SH-SY5Y (cell line): ENCODE results near the gene ITFG2.

ENCODE experiments used
- GATA2 ChIP-seq: IDR thresholded peaks from 2 replicates; pipeline ENCODE4 v1.6.1; 2011; ENCODE audit warnings: mild to moderate bottlenecking, low read depth, low read length
- GATA3 ChIP-seq: IDR thresholded peaks from 2 replicates; pipeline ENCODE4 v1.6.1; 2011; ENCODE audit warnings: low read depth, mild to moderate bottlenecking, low read length, moderate library complexity

The ITFG2 gene

DNA sequence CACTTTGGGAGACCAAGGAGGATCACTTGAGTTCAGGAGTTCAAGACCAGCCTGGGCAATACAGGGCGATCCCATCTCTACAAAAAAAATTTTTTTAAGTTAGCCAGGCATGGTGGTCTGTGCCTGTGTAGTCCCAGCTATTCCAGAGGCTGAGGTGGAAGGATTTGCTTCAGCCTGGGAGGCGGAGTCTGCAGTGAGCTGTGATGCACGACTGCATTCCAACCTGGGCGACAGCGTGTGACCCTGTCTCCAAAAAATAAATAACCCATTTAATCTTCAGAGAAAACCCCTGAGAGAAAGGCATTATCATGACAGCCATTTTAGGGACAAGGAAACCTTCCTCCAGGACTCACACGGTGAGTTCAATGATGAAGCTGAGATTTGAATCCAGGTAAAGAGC is 21.4 kb upstream of the ITFG2 start:
- TF ChIP-seq GATA3 = no peak
- TF ChIP-seq GATA2 = no peak

DNA sequence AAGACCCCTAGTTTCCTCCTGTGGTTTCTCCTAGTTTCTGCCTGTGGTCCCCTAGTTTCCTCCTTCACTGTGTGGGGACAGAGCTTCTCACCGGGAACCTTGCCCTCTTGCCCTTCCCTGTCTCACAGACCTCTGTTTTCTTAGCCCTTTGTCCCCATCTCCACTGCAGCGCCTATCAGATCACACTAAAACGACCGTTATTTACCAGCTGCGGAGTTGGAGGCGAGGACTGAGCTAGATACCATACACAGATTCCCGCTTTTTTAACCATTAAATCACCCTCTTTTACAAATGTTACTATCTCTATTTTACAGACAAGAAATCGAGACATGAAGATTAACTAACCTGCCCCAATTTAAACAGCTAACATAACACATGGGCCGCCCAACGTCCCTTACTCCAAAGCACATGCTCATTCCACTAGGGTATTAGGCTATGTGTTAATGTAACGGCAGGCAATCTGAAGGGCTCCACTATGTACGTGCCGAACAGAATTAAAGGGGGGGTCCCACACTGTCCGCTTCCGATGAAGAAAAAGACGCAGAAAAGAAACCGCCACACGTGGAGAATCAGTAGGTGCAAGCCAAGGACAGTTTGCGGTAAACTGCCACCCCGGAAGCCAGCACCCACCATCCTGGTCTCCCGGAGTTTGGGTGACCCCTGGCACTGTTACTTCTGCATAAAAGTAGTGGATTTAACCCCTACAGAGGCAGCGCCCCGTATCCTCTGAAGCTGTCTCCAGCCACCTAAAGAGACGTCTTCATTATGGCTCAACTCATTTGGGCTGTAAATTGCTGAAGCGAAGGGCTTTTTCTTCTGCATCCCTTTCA is 19.6 kb upstream of the ITFG2 start:
- no peak for TF ChIP-seq GATA3
- no peak for TF ChIP-seq GATA2

DNA sequence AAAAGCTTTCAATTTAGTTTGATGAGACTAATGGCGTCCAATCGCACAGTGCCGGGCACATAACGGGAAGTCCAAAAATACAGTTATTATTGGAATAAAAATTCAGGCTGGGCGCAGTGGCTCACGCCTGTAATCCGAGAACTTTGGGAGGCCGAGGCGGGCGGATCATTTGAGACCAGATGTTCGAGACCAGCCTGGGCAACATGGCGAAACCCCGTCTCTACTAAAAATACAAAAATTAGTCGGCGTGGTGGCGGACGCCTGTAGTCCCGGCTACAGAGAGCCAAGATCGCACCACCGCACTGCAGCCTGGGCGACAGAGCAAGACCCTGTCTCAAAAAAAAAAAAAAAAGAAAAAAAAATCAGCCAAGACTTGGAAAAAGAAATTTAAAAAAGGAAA is 18.9 kb upstream of the ITFG2 start:
- TF ChIP-seq GATA3 = no peak
- no peak for TF ChIP-seq GATA2

DNA sequence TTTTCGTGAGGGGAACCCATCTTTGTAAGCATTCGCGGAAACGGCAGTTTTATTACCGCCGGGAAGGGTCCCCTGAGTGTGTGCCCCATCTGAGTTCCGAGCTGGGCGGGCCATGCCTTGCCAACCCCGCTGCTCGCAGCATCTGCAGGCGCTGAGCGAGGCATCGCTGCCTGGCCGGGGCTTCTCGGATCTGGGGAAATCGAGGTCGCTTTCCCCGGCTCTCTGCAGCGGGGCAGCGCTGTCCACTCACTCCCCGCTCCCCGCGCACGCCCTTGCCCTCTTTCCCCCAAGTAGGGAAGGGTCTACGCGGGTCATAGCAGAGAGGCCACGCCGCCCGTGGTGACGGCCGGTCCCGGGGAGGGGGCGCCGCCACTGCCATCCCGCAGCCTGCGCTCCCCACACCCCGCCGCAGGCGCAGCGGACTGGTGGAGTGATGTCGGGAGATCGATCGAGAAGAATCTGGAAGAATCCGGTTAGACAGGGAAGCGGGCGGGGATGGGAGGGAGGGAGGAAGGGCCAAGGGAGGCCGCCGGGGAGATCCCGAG is 18.2 kb upstream of the ITFG2 start:
- TF ChIP-seq GATA2 (no peak), GATA3 (no peak)

DNA sequence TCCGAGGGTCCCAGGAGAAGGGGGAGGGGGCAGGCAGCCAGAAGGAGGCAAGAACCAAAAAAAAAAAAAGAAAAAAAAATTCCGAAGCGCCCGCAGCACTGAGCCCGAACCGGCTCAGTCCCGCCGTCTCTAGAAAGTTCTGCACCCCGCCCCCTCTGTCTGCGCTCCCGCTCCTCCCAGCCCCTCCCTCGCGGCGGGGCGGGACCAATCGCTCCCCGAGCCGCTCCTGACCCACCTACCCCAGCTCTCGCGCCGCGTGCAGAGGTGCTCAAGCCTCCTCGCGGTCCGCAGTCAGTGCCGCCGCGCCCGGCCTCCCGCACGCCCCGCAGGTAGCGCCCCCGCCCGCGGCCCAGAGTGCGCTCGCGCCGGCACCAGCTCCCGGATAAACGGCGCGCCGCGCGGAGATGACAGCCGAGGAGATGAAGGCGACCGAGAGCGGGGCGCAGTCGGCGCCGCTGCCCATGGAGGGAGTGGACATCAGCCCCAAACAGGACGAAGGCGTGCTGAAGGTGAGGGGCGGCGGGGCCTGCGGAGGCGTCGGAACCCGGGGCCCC is 17.7 kb upstream of the ITFG2 start, which contains the start of gene FKBP4:
TSS of gene FKBP4 (plus strand) at position 235 of the 554 bp plus-strand sequence. CDS start at position 405, 170 bp downstream.
- TF ChIP-seq GATA3 (no peak), GATA2 (no peak)

DNA sequence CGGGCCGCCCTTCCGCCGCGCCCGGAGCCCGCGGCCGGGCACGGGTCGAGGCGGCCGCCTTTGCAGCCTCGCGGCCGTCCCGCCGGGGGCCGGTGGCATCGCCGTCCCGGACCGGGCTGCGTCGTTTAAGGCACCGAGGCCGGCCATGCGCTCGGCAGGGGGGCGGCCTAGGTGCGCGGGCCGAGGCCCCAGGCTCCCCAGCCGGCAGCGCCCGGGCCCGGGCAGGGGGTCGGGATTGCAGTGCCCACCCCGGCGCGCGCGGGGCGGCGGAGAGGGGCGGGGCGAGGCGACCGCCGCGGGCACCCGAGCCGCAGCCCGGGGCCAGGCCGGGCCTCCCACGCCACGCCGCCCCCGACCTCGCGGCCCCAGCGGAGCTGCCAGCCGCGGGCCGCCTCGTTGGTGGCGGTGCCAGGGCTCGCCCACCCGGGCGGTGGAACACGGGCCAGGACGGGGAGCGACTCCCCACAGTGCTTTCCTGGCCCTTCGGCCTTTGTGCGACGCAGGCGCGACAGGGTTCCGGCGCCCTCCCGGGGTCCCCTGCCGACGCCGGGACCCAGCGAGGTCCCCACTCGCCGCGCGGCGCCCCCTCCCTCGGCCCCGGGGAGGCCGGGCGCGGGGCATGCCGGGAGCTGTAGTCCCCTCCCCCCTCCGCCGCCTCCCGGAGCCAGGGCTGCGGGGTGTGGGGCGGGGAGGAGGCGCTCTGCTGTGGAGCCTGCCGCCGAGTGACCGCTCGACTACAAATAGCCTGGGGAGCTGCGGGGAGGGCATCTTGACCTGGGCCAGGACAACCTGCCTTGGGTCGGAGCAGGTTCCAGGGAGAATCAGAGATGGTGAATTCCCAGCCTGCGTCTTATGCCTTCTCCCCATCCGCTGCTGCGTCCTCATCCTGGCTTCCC is 16.9 kb upstream of the ITFG2 start:
- TF ChIP-seq GATA2 = no peak
- TF ChIP-seq GATA3 = no peak

DNA sequence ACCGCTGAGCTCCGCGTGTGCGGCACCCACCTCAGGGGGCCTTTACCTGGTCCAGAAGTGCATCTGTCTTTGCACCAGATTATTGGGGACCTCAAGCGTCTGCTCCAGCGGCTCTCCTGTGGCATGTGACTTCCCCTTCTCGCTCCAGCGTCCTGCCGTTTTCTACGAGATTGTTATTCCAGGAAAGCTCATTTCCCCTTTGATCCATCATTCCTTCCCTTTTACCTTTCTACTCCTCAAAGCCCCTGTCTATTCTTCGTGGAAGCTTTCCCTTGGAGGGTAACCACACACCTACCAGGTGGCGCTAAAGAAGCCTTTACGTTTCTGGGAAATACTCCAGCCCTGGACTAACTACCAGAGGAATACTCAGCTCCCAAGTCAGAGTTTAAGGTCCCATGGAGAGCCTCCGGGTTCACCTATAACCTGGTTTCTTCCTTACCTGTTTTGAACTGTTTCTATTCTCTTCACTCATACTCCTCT is 16.2 kb upstream of the ITFG2 start:
- TF ChIP-seq GATA3 (no peak), GATA2 (no peak)

DNA sequence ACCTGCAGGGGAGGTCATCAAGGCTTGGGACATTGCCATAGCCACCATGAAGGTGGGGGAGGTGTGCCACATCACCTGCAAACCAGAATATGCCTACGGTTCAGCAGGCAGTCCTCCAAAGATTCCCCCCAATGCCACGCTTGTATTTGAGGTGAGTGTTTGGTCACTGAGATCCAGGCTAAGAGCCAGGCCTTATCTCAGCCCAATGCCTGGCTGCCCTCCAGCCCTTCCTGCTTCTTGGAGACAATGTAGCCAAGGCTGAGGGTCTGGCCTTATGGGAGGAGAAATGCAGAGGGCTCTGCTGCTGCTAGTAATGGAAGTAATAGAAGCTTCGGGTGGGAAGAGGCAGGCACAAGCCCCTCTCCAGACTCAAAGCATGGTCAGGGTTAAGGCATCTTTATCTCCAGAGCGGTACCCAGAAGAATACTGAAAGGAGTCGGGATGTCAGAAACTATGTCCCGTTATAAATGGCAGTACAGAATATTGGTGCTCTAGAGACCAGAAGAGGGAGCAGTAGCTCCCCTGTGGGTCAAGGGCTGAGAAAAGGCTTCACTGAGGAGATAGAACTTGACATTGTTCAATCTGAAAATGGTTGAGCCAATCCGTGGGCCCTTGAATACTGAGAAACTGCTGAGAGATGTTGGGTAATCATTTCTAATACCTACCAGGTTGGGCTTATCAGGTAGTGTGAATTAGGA is 14.6 kb upstream of the ITFG2 start:
- TF ChIP-seq GATA2 (no peak), GATA3 (no peak)

DNA sequence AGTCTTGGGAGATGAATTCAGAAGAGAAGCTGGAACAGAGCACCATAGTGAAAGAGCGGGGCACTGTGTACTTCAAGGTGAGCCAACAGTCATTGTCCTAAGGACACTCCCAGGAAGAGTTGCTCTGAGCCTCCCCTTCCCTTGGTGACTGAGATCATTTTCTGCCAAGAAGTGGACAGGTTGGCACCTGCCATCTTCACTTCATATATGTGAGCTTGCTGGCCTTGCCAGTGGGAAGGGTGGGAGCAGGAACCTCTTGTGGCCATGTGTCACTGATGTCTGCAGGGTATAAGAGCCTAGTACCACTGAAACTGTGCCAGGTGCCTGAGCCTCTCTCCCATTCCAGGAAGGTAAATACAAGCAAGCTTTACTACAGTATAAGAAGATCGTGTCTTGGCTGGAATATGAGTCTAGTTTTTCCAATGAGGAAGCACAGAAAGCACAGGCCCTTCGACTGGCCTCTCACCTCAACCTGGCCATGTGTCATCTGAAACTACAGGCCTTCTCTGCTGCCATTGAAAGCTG is 12.4 kb upstream of the ITFG2 start:
- TF ChIP-seq GATA2 (no peak), GATA3 (no peak)

DNA sequence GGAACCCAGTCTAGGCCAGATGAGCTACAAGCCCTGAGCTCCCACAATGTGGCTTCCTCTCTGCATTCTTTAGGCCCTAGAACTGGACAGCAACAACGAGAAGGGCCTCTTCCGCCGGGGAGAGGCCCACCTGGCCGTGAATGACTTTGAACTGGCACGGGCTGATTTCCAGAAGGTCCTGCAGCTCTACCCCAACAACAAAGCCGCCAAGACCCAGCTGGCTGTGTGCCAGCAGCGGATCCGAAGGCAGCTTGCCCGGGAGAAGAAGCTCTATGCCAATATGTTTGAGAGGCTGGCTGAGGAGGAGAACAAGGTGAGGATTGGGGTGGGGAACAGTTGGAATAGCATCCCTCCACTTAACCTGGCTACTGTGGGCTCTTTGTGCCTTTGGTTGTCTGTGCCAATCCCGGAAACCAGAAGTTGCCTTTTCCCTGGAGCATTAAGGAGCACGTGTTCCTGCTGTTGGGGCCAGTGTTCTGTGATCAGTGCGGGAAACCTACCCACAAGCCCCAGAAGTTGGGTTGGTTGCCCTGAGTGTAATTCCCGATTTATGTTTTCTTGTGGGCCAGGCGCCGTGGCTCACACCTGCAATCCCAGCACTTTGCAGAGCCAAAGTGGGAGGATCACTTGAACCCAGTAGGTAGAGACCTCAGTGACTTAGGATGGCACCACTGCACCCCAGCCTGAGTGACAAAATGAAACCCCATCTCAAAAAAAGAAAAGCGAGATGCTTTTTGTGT is 11.3 kb upstream of the ITFG2 start:
- TF ChIP-seq GATA3 = no peak
- TF ChIP-seq GATA2 = no peak

DNA sequence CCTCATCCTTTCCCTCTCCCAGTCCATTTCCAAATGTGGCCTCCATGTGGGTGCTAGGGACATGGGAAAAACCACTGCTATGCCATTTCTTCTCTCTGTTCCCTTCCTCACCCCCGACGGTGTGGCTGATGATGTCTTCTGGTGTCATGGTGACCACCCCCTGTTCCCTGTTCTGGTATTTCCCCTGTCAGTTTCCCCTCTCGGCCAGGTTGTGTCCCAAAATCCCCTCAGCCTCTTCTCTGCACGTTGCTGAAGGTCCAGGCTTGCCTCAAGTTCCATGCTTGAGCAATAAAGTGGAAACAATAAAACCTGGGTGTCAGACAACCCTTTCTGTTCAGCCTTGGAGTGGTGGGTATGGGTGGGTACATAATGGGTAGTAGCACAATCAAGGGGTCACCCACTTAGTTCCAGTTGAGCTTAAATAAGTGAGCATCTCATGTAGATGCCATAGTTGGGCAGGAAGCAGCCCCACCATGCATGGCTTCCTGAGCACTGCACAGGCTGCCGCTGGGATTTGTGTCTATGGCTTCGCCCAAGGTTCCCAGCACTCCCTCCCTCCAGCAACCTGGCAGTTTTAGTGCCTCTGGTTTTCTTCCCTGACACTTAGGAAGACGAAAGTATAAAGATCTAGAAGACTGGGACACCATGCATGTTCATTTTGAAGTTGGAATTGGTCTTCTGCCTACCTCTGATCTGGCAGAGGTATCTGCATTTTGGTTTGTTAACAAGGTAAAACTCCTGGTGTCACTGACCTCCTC is 8.7 kb upstream of the ITFG2 start:
- no peak for TF ChIP-seq GATA2
- no peak for TF ChIP-seq GATA3

DNA sequence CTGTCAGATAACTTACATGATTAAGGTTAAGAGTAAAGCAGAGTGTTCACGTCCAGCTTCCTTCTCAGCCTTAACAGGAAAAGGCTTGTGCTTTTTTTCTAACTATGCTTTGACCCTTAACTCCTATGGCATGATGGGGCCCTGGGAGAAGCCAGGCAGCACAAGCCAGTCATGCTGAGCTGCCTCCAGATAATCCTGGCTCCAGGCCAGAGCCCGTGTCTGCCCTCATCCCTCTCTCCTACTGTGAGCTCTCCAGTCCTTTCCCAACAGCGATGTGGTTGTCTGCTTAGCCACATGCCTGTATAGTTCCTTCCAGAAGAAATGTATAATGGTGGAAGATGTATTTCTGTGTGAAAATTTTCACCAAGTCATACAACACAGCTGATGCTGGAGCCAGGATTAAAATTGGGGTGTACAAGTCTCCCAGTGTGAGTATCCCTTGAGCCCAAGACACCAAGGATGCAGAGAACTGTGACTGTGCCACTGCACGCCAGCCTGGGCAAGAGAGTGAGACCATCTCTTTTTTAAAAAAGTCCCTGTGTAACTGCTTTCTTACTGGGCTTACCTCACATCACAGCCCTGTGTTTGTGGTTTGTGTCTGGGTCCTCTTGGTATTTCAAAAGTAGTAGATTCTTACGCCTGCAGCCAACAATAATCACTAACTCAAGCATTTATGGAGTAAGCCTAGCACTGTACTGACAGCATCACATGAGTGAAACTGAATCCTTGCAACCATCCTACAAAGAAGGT is 7.9 kb upstream of the ITFG2 start:
- TF ChIP-seq GATA3 (no peak), GATA2 (no peak)
